H54 (cell line): Measurements from ENCODE around the gene CERK.

Experiments
- DNase-seq: peaks from one replicate; pipeline ENCODE4 v3.0.0; 2011; ENCODE audit warnings: low spot score, mixed read lengths; ENCODE audit not compliant: insufficient read length
- FAIRE-seq: peaks from 3 replicates; lab custom pipeline; 2011; peaks lifted over from hg19 to GRCh38; lab: Jason Lieb, UNC
- POLR2A ChIP-seq: IDR thresholded peaks from 2 replicates; pipeline ENCODE4 v1.6.1; 2011; ENCODE audit warnings: low read depth, mild to moderate bottlenecking, low read length

The CERK gene

DNA sequence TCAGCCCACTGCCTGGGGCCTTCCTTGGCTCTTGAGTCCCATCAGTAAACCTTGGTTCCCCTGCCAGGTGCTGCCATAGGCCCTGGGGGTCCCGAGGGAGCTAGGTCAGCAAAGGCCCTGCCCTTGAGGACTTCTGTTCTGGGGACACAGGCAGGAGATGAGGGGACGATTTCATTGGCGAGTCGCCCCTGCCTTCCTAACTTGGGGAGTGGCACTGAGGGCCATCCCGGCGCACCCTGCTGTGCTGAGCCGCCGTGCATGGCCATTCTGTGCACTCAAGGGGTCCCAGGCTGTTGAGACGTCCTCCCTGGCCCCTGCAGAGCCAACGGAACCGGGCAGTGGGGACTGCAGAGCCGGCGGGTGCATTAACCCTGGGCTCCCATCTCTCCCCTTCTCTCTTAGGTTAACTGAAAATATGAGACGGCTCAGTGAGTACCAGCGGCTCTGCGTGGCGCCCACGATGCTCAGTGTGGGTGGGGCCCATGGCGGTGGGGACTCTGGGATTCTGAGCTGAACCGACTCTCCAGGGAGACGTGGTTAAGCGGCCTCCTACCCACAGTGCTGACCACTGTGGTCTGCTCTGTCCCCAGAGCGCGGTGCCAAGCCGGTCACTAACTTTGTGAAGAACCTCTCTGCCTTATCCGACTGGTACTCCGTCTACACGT is 74.5 kb downstream of the CERK start:
- DNase-seq (no peak), FAIRE-seq (no peak)
- TF ChIP-seq POLR2A, result no peak

GRCh38 chr22:46663001-46663400 is 75.1 kb downstream of the CERK start:
- DNase-seq, result no peak
- no peak for FAIRE-seq
- TF ChIP-seq POLR2A, result no peak

GRCh38 chr22:46662226-46662625 is 75.8 kb downstream of the CERK start:
- FAIRE-seq, result no peak
- no peak for TF ChIP-seq POLR2A
- no peak for DNase-seq

GRCh38 chr22:46661221-46661851 is 76.7 kb downstream of the CERK start:
- FAIRE-seq, result peak; percentile 91
- DNase-seq, result peak; percentile 86
- no peak for TF ChIP-seq POLR2A

GRCh38 chr22:46660604-46661201 is 77.3 kb downstream of the CERK start:
- FAIRE-seq (no peak), DNase-seq (no peak)
- no peak for TF ChIP-seq POLR2A

GRCh38 chr22:46659791-46660186 is 78.3 kb downstream of the CERK start:
- FAIRE-seq, result no peak
- TF ChIP-seq POLR2A, result no peak
- no peak for DNase-seq

DNA sequence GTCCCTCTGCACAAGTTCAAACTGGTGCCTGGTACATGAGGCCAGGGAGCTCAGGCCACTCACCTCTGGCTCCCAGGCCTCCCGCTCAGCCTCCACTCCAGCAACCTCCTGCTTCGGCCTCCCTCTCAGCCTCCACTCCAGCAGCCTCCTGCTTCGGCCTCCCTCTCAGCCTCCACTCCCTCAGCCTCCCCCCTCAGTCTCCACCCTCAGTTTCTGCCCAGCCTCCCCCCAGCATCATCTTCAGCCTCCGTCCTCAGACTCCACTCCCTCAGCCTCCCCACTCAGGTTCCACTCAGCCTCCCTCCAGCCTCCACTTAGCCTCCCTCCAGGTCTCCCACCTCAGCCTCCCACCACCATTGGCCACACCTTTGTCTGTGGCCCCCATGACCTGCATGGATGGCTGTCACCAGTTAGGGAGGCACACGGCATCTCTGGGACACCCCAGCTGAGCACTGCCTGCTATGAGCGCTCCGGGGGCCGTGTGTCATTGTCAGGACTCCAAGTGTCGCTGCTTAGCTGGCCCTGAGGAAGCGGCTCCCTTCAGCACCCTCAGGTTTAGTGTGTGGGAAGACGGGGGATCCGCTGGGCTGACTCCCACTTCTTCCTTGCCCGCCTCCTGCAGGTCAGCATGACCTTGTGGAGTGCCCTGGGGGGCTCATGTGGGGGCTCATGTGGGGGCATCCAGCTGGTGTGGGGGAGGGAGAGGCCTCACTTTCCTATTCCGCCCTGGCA is 78.8 kb downstream of the CERK start:
- no peak for DNase-seq
- no peak for FAIRE-seq
- TF ChIP-seq POLR2A, result no peak

GRCh38 chr22:46657996-46658947 is 79.8 kb downstream of the CERK start:
- DNase-seq (no peak), FAIRE-seq (no peak)
- no peak for TF ChIP-seq POLR2A

- DNase-seq (no peak), FAIRE-seq (no peak)
These were observed 80.4 kb downstream of the CERK start for GRCh38 chr22:46657655-46657953.

DNA sequence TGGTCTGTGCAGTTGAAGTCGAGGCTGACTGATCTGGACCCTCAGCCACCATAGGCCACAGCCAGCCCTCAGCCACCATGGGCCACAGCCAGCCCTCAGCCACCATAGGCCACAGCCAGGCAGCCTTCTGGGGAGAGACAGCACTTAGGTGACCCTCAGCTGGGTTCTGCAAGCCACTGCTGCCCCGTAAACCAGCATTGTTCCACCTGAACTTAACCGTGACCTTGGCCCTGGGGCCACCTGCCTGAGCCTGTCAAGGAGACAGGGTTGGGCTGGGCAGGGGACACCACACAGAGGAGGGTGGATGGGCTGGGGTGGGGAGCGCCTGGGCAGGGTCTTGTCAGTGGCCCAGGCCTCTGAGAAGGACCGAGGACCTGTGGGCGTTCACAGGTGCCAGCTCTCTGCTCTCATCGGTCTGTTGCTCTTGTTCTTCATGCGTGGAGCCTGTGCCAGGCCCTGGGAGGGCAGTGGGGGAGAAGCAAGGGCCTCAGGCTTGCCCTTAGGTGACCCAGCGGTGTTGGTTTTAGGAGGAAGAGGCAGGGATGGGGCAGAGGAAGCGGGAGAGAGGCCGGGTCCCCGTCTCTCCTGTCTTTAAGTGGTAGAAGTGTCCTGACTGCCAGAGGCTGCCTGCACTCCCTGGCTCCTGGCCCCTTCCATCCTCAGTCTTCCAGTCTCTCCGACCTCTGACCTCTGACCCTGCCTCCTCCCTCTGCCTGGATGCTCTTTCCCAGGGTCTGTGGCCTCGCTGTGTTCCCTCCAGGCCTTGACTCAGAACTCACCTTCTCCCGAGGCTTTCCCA is 81.0 kb downstream of the CERK start:
- no peak for FAIRE-seq
- no peak for TF ChIP-seq POLR2A
- no peak for DNase-seq

More at GRCh38 chr22:46657655-46657953, 80.4 kb downstream of the CERK start:
- no peak for TF ChIP-seq POLR2A

DNA sequence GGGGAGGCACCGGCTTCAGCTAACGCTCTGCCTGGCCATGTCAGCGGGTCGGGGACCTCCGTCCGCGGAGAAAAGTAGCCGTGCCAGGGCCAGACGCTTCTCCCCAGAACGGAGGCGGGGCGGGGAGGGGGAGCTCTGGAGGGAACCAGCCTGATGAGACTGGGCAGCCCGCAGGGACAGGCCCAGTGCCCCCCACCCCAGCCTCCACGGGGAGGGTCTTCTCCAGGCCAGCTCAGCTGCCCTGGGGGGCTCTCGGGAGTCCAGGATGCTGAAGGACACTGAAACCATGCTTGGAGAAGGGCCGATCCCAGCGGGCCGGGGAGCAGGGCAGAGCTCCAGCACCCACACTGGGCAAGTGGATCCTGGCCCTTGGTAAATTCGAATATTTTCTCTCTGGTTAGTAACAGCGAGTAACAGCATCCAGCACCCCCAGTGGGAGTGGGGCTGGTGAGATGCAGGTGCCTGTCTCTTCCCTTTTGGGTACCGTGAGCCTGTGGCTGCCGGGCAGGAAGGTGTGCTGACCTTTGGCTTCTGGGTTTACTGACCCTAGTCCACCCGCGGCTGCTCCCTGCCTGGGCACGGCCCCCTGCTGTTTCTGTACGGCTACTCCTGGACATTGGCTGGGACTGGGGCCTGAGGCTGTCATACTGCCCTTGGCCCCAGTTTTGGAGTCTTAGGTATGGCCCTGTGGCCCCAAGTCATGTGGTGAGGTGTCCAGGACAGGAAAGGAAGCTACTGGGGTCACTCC is 82.0 kb downstream of the CERK start:
- TF ChIP-seq POLR2A, result no peak
- no peak for FAIRE-seq
- no peak for DNase-seq
